Stomach (tissue), 4 donors: ENCODE results near the gene PCBD1.

Source experiments
- CTCF ChIP-seq, 7 experiments: fragments of 450-650 bp in 4 of 7; fragments of 200-600 bp in 3 of 7; sonication (generic) in 3 of 7; IDR thresholded peaks; one replicate each; pipeline ENCODE4 v1.5.1; 2016 to 2019; ENCODE audit warnings: antibody characterized with exemption in 7 of 7, control low read depth in 2 of 7, mild to moderate bottlenecking in 1 of 7
- EP300 ChIP-seq: sonication (generic); formaldehyde crosslinking; IDR thresholded peaks from one replicate; pipeline ENCODE4 v1.6.1; 2017; ENCODE audit warnings: antibody characterized with exemption
- POLR2A ChIP-seq, 4 donors: fragments of 450-650 bp; IDR thresholded peaks; one replicate each; pipeline ENCODE4 v1.6.1; 2016; ENCODE audit warnings: antibody characterized with exemption in 4 of 4, control low read depth in 2 of 4, mild to moderate bottlenecking in 1 of 4, moderate library complexity in 1 of 4
- POLR2AphosphoS5 ChIP-seq, 3 donors: sonication (generic); formaldehyde crosslinking; IDR thresholded peaks; one replicate each; pipeline ENCODE4 v1.6.1; 2016; ENCODE audit warnings: antibody characterized with exemption in 3 of 3

- TF ChIP-seq CTCF (IDR thresholded peaks at IDR 0.05) (no peak), POLR2A (IDR thresholded peaks at IDR 0.05) (no peak), POLR2AphosphoS5 (IDR thresholded peaks at IDR 0.05) (no peak), EP300 (no peak)
Observed at GRCh38 chr10:70930263-70931000, 42.1 kb upstream of the PCBD1 start.
